Measurements from ENCODE around the gene KCNG4.
A peak's percentile ranks its signal among the peaks of the same experiment; 100 is the strongest.

KCNG4 gene

DNA sequence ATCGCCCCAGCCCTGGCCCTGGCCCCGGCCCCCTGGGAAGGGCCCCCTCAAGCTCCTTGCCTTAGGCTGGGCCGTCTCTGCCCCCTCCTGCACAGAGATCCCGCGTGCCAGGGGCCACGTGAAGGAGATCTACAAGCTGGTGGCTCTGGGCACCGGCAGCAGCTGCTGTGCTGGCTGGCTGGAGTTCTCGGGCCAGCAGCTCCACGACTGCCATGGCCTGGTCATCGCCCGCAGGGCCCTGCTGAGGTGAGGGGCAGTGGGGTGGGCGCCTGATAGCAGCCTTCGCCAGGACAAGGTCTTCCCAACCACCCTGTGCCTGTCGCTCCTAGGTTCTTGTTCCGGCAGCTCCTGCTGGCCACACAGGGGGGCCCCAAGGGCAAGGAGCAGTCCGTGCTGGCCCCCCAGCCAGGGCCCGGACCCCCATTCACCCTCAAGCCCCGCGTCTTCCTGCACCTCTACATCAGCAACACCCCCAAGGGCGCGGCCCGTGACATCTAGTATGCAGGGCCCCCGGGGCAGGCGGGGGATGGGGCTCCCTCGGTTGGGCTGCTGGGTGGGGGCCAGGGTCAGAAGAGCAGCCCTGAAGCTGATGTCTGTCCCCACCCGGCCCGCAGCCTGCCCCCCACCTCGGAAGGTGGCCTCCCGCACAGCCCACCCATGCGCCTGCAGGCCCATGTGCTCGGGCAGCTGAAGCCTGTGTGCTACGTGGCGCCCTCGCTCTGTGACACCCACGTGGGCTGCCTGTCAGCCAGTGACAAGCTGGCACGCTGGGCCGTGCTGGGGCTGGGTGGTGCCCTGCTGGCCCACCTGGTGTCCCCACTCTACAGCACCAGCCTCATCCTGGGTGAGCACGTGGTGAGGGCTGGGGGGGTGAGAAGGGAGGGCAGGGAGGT, 44.4 kb downstream of the KCNG4 start:
- Histone ChIP-seq H3K9me3 (ENCODE audit: control insufficient read depth, low read length) (no peaks in the 10 kb centered on the region), H3K4me1 (ENCODE audit: control insufficient read depth, insufficient read depth, low read length, poor library complexity, severe bottlenecking) (no peaks in the 10 kb centered on the region), H3K4me3 (ENCODE audit: extremely low read depth, insufficient read depth, low read length, poor library complexity, severe bottlenecking) (no peak overlapping the region), H3K36me3 (ENCODE audit: control insufficient read depth, insufficient read depth, low read length) (no peaks in the 10 kb centered on the region), H3K27ac (ENCODE audit: low read depth, low read length, severe bottlenecking) (no peak overlapping the region)
- 89% methylated on average over 30 of the region's 38 CpGs for WGBS, 2 experiments (ENCODE audit: insufficient coverage in 2 of 2)

DNA sequence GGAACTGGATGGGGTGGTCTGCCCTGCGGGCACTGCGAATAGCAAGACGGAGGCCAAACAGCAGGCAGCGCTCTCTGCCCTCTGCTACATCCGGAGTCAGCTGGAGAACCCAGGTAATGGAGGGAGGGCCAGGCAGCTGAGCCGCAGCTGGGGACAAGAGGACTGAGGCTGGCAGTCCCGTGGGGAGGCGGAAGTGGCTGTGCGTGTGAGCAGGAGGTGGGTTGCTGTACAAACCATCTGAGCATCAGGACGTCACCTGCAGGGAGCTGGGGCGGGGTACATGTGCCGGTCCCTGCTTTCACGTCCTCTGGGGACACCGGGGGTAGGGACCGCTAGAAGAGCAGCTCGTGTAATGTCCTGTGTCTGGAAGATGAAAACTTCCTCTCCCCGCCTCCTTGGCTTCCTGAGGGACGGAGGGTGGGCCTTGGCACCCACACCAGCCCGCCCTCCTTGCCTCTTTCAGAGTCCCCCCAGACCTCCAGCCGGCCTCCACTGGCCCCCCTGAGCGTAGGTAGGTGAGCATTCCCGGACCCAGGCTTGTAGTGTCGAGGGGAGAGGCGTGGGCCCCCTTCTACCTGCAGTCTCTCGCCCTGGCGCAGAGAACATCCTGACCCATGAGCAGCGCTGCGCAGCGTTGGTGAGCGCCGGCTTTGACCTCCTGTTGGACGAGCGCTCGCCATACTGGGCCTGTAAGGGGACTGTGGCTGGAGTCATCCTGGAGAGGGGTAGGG, 45.2 kb downstream of the KCNG4 start:
- 85 to 87% methylated on average over 31 to 33 of the region's 34 CpGs for WGBS, 2 experiments (ENCODE audit: insufficient coverage in 2 of 2)
- Histone ChIP-seq H3K27ac (ENCODE audit: low read depth, low read length, severe bottlenecking) (no peak overlapping the region), H3K36me3 (ENCODE audit: control insufficient read depth, insufficient read depth, low read length) (no peaks in the 10 kb centered on the region), H3K9me3 (ENCODE audit: control insufficient read depth, low read length) (no peaks in the 10 kb centered on the region), H3K4me1 (ENCODE audit: control insufficient read depth, insufficient read depth, low read length, poor library complexity, severe bottlenecking) (no peaks in the 10 kb centered on the region), H3K4me3 (ENCODE audit: extremely low read depth, insufficient read depth, low read length, poor library complexity, severe bottlenecking) (no peak overlapping the region)

DNA sequence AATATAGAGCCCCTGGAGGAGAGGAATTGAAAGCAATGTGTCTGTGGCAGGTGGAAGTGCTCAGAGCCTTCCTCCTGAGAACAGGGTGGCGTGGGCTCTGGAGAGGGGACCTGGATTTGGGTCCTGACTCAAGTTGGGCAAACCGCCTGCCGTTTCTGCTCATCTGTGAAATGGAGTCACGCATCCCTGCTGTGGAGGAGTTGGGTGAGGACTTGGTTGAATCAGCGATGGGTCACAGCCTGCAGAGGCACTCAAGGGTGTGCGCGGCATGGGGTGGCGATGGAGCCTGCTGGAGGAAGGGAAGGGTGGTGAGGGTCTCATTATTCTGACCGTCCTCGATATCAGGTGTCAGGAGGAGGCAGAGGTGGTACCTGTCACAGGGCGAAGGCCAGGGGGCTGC, 45.8 kb downstream of the KCNG4 start:
- no peaks in the 10 kb centered on the region for H3K4me1 ChIP-seq (ENCODE audit: control insufficient read depth, insufficient read depth, low read length, poor library complexity, severe bottlenecking)
- 90 to 94% methylated on average over 10 to 11 of the region's 11 CpGs for WGBS, 2 experiments (ENCODE audit: insufficient coverage in 2 of 2)
- H3K4me3 ChIP-seq (ENCODE audit: extremely low read depth, insufficient read depth, low read length, poor library complexity, severe bottlenecking), result no peak overlapping the region
- H3K27ac ChIP-seq (ENCODE audit: low read depth, low read length, severe bottlenecking), result no peak overlapping the region
- H3K9me3 ChIP-seq (ENCODE audit: control insufficient read depth, low read length), result no peaks in the 10 kb centered on the region
- H3K36me3 ChIP-seq (ENCODE audit: control insufficient read depth, insufficient read depth, low read length), result no peaks in the 10 kb centered on the region

DNA sequence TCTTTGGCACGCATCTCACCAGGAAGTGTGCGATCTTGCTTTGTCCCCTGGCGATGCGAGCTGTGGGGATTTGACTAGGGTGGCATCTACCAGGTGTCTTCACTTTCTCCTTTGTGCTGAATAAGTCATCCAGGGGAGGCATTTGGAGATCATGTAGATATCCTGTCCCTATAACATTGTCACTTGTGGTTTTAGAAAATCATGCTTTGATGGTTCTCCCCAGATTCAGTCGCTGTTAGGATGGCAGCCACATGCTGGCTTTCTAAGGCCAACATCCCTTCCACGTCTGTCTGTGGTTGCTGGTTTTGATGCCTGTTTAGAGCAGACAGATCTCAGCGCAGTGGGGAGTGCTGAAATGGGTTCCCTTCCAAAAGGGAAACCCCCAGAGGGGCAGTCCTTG, 46.3 kb downstream of the KCNG4 start:
- H3K4me1 ChIP-seq (ENCODE audit: control insufficient read depth, insufficient read depth, low read length, poor library complexity, severe bottlenecking), result no peaks in the 10 kb centered on the region
- 85 to 95% methylated on average over 7 of the region's 7 CpGs for WGBS, 2 experiments (ENCODE audit: insufficient coverage in 2 of 2)
- H3K27ac ChIP-seq (ENCODE audit: low read depth, low read length, severe bottlenecking), result no peak overlapping the region
- no peaks in the 10 kb centered on the region for H3K36me3 ChIP-seq (ENCODE audit: control insufficient read depth, insufficient read depth, low read length)
- H3K4me3 ChIP-seq (ENCODE audit: extremely low read depth, insufficient read depth, low read length, poor library complexity, severe bottlenecking), result no peak overlapping the region
- H3K9me3 ChIP-seq (ENCODE audit: control insufficient read depth, low read length), result no peaks in the 10 kb centered on the region

DNA sequence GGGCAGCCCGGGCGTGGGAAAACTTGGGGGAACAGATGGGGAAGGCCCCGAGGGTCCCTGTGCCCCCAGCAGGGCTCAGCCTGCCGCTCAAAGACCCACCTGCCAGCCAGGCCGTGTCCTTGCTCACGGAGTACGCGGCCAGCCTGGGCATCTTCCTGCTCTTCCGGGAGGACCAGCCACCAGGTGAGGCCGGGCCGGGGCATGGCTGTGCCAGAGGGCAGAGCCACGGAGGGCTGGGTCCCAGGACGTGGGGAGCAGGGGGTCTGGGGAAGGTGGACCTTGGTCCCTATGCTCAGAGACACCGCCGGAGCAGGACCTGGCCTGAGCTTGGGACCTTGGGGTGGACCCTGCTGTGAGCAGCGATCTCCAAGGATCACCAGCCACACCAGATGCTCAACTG, 48.3 kb downstream of the KCNG4 start:
- WGBS, 2 experiments (ENCODE audit: insufficient coverage in 2 of 2), result 92 to 99% methylated on average over 8 to 11 of the region's 16 CpGs
- Histone ChIP-seq H3K27ac (ENCODE audit: low read depth, low read length, severe bottlenecking) (no peak overlapping the region), H3K4me1 (ENCODE audit: control insufficient read depth, insufficient read depth, low read length, poor library complexity, severe bottlenecking) (no peaks in the 10 kb centered on the region), H3K4me3 (ENCODE audit: extremely low read depth, insufficient read depth, low read length, poor library complexity, severe bottlenecking) (no peak overlapping the region), H3K36me3 (ENCODE audit: control insufficient read depth, insufficient read depth, low read length) (no peaks in the 10 kb centered on the region), H3K9me3 (ENCODE audit: control insufficient read depth, low read length) (no peaks in the 10 kb centered on the region)

DNA sequence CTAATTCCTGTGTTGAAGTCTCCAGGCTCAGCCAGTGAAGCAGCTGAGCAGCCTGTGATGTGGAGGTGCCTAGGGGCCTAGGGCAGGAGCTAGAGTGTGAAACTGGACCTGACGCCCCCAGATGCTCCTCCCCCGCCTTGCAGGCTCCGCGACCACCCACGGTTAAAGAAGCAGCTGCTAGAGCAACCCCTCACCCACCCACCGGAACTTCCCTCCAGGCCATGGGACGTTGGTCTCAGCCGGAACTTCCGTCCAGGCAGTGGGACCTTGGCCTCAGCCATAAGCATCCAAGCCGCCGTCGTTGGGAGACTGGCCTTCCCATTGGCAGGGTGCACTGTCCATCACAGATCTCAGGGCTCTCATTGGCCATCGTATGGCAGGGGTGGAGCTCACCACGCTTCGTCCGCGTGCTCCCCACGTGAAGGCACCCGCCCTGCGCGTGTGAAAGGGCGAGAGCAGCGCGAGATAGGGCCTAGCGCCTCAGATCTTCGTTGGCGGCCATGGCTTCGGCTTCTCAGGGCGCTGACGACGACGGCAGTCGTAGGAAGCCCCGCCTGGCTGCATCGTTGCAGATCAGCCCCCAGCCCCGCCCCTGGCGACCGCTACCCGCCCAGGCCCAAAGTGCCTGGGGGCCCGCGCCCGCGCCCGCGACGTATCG, 49.0 kb downstream of the KCNG4 start, which contains the start of gene ADAD2:
ADAD2 (plus strand) TSS at position 427 of the 658 bp plus-strand sequence; CDS start at position 501, 74 bp downstream.
- 91 to 93% methylated on average over 41 to 47 of the region's 47 CpGs for WGBS, 2 experiments (ENCODE audit: insufficient coverage in 2 of 2)

DNA sequence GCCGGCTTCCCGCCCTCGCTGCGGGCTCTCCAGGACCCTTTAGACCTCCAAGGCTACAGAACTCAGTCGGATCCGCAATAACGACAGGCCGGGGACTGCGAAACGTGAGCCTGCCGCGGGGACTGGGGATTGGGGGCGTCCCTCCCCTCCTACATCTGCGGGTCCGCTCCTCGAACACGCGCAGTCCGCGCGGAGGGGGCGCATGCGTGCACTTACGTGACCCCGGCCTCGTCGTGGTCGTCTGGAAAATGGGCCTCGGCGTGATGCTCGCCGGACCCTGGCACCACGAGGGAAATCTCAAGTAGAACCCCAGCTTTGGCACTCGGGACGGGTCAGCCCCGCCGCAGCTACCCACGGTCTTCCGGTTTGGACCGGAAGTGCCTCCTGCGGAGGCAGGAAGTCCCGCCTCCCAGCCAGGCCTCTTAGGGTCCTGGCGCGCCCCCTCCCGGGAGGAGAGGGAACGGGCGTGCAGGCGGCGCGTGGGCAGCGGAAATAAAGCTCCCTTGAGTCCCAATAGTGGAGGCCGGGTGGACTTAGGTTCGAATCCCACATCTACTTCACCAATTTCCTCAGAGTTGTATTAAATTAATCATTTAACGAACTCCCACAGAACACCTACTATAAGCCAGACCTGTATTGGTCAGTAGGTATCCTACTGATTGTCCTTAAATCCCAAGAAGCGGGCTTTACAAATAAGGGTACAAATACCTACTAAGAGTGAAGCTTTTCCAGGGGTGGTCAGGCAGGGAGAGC, 53.0 kb downstream of the KCNG4 start, which contains the start of gene TAF1C:
TAF1C (minus strand) TSS at position 373 of the 753 bp plus-strand sequence. CDS start 2,069 bp downstream, outside the sequence.
- no peak within 1 kb of the TSS for H3K27ac ChIP-seq (ENCODE audit: low read depth, low read length, severe bottlenecking)
- peaks cover 8% of the 10 kb centered on the region for H3K4me1 ChIP-seq (ENCODE audit: control insufficient read depth, insufficient read depth, low read length, poor library complexity, severe bottlenecking)
- H3K9me3 ChIP-seq (ENCODE audit: control insufficient read depth, low read length), result no peaks in the 10 kb centered on the region
- WGBS, 2 experiments (ENCODE audit: insufficient coverage in 2 of 2), result 3% methylated on average over 42 to 49 of the region's 55 CpGs
- H3K36me3 ChIP-seq (ENCODE audit: control insufficient read depth, insufficient read depth, low read length), result peaks cover 31% of the 10 kb centered on the region
- H3K4me3 ChIP-seq (ENCODE audit: extremely low read depth, insufficient read depth, low read length, poor library complexity, severe bottlenecking), result peak within 1 kb of the TSS; percentile 82

More for the DNA sequence above, 49.0 kb downstream of the KCNG4 start, which contains the start of gene ADAD2:
- Histone ChIP-seq H3K36me3 (ENCODE audit: control insufficient read depth, insufficient read depth, low read length) (no peaks in the 10 kb centered on the region), H3K4me1 (ENCODE audit: control insufficient read depth, insufficient read depth, low read length, poor library complexity, severe bottlenecking) (peaks cover 1% of the 10 kb centered on the region), H3K9me3 (ENCODE audit: control insufficient read depth, low read length) (no peaks in the 10 kb centered on the region), H3K27ac (ENCODE audit: low read depth, low read length, severe bottlenecking) (no peak within 1 kb of the TSS), H3K4me3 (ENCODE audit: extremely low read depth, insufficient read depth, low read length, poor library complexity, severe bottlenecking) (no peak within 1 kb of the TSS)

DNA sequence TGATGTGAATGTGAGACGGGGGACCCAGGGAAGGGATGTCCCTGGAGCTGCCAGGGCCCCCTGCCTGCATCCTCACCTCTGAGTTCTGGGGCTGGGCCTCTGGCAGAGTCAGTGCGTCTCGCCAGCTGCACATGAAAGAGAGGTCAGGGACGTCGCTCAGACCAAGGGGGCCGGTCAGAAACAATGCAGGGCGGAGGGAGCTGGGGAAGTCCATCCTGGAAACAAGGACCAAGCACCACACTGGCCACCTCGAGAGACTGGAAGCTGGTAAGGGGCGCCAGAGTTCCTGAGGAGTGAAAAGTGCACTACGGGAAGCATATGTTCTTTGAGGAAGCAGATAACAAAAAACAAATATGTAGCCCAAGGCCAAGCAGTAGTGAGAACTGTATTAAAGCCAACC, 55.0 kb downstream of the KCNG4 start:
- peaks cover 50% of the 10 kb centered on the region for H3K36me3 ChIP-seq (ENCODE audit: control insufficient read depth, insufficient read depth, low read length)
- H3K9me3 ChIP-seq (ENCODE audit: control insufficient read depth, low read length), result no peaks in the 10 kb centered on the region
- no peak overlapping the region for H3K4me3 ChIP-seq (ENCODE audit: extremely low read depth, insufficient read depth, low read length, poor library complexity, severe bottlenecking)
- WGBS, 2 experiments (ENCODE audit: insufficient coverage in 2 of 2), result 88 to 97% methylated on average over 10 of the region's 10 CpGs
- H3K4me1 ChIP-seq (ENCODE audit: control insufficient read depth, insufficient read depth, low read length, poor library complexity, severe bottlenecking), result peaks cover 8% of the 10 kb centered on the region
- peak overlapping the region; percentile 2 for H3K27ac ChIP-seq (ENCODE audit: low read depth, low read length, severe bottlenecking)

DNA sequence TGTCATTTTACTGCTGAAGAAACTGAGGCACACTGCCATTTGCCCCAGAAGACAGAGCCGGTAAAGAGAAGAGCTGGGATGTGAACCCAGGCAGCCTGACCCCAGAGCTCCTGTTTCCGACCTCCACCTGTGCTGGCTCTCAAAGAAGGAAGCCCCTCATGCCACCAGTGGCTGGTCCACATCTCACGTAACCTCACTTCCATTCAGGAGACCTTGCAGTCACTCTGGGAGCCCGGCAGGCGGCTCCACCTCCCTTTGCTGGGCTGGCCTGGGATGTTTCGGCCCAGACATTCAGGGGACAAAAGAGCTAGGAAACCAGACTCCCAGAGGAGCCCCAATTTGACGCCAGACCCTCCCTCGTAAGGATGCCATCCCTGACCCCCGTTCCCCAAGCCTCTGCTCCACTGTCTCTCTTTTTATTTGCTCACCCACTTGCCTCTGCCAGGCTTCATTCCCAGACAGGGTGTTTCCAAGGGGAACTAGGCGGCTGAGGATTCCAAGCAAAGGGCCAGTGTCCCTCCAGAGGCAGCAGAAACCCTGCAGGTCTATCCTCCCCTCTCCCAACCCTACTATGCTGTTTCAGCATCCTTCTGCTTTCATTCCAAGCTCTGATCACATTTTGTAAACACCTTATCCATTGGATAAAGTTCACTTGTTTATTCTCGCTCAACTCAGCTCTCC, 55.8 kb downstream of the KCNG4 start:
- Histone ChIP-seq H3K36me3 (ENCODE audit: control insufficient read depth, insufficient read depth, low read length) (peaks cover 58% of the 10 kb centered on the region), H3K9me3 (ENCODE audit: control insufficient read depth, low read length) (no peaks in the 10 kb centered on the region), H3K27ac (ENCODE audit: low read depth, low read length, severe bottlenecking) (no peak overlapping the region), H3K4me1 (ENCODE audit: control insufficient read depth, insufficient read depth, low read length, poor library complexity, severe bottlenecking) (peaks cover 11% of the 10 kb centered on the region), H3K4me3 (ENCODE audit: extremely low read depth, insufficient read depth, low read length, poor library complexity, severe bottlenecking) (no peak overlapping the region)
- WGBS, 2 experiments (ENCODE audit: insufficient coverage in 2 of 2), result 96% methylated on average over 8 to 11 of the region's 11 CpGs

DNA sequence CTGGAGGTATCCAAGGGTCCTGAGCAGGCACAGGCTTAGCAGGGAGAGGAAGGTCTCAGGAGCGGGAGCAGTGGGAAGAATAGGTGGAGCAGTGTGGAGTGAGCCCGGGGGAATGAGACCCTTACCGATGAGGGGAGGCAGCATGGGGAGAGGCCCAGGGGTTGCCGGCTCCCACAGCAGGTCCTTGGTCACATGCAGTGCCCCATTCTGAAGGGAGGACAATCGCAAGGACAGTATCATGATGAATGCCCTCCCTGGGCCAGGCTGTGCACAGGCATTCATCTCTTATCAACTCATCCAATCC, 56.3 kb downstream of the KCNG4 start:
- Histone ChIP-seq H3K9me3 (ENCODE audit: control insufficient read depth, low read length) (no peaks in the 10 kb centered on the region), H3K27ac (ENCODE audit: low read depth, low read length, severe bottlenecking) (no peak overlapping the region), H3K4me1 (ENCODE audit: control insufficient read depth, insufficient read depth, low read length, poor library complexity, severe bottlenecking) (peaks cover 13% of the 10 kb centered on the region), H3K4me3 (ENCODE audit: extremely low read depth, insufficient read depth, low read length, poor library complexity, severe bottlenecking) (no peak overlapping the region), H3K36me3 (ENCODE audit: control insufficient read depth, insufficient read depth, low read length) (peaks cover 58% of the 10 kb centered on the region)
- WGBS, 2 experiments (ENCODE audit: insufficient coverage in 2 of 2), result 91 to 99% methylated on average over 5 of the region's 5 CpGs

Data from mesodermal cell (in vitro differentiated cells).